ENCODE data around the gene BFAR.

Gene BFAR

DNA sequence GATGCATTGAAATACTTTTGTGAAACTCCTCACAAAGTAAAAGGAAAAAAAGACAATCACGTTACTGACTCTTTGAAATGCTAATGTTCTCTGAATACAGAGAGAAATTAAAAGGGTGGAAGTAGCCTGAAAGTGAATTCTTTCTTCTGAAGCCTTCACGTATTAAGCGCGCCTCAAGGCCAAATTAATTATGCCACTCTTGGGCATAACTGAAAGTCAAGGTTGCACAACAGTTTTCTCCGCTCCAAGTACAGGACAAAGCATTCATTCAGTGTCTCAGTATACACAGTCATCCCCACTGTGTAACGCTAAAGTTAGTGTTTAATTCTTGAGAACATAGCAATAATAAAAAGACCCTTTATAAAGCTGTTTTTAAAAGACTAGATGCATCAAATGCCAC, 24.1 kb upstream of the BFAR start:
- no peak for DNase-seq (ENCODE audit: low spot score)
- no peak for TF ChIP-seq CTCF (IDR thresholded peaks at IDR 0.05; ENCODE audit: extremely low read depth, missing control alignments)

GRCh38 chr16:14609716-14610115, 23.0 kb upstream of the BFAR start:
- TF ChIP-seq CTCF (IDR thresholded peaks at IDR 0.05; ENCODE audit: extremely low read depth, missing control alignments), result no peak
- DNase-seq (ENCODE audit: low spot score), result no peak

DNA sequence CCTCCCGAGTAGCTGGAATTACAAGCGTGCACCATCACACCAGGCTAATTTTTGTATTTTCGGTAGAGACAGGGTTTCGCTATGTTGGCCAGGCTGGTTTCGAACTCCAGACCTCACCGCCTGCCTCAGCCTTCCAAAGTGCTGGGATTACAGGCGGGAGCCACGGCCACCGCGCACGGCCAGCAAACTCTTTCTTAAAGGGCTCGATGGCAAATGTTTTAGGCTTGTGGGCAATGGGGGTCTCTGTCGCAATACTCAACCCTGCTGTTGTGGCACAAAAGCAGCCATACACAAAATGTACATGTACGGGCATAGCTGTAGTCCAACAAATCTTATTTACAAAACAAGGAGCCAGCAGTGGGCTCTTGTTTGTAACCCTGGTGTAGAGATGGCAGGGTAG, 21.1 kb upstream of the BFAR start:
- DNase-seq (ENCODE audit: low spot score), result no peak
- TF ChIP-seq CTCF (IDR thresholded peaks at IDR 0.05; ENCODE audit: extremely low read depth, missing control alignments), result no peak

DNA sequence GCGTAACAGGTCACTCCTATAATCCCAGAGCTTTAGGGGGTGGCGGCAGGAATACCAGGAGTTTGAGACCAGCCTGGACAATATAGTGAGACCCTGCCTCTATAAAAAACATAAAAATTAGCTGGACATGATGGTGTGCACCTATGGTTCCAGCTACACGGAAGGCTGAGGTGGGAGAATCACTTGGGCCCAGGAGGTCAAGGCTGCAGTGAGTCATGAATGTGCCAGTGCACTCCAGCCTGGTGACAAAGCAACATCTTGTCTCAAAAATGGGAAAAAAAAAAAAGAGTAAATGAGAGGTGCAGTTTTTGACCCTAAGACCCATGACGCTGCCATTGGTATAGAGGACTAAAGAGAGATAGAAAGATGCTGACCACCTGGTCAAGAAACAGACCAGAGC, 18.8 kb upstream of the BFAR start:
- no peak for TF ChIP-seq CTCF (IDR thresholded peaks at IDR 0.05; ENCODE audit: extremely low read depth, missing control alignments)

GRCh38 chr16:14616280-14616679, 16.5 kb upstream of the BFAR start:
- DNase-seq (ENCODE audit: low spot score), result no peak
- no peak for TF ChIP-seq CTCF (IDR thresholded peaks at IDR 0.05; ENCODE audit: extremely low read depth, missing control alignments)

More for the DNA sequence above, 18.8 kb upstream of the BFAR start:
- DNase-seq (ENCODE audit: low spot score), result no peak

GRCh38 chr16:14618566-14618965, 14.2 kb upstream of the BFAR start:
- TF ChIP-seq CTCF (IDR thresholded peaks at IDR 0.05; ENCODE audit: extremely low read depth, missing control alignments), result no peak
- DNase-seq (ENCODE audit: low spot score), result no peak

- no peak for DNase-seq (ENCODE audit: low spot score)
- no peak for TF ChIP-seq CTCF (IDR thresholded peaks at IDR 0.05; ENCODE audit: extremely low read depth, missing control alignments)
Observed at GRCh38 chr16:14627078-14627477, 5.7 kb upstream of the BFAR start.

All from GM20000 (cell line).